UCSD-AML1 (cell line): Measurements from ENCODE around the gene HMCN2.

ENCODE experiments used
- DNase-seq: peaks from one replicate; lab custom pipeline; 2025; ENCODE audit not compliant: unreplicated experiment; lab: John Stamatoyannopoulos, UW

The HMCN2 gene

DNA sequence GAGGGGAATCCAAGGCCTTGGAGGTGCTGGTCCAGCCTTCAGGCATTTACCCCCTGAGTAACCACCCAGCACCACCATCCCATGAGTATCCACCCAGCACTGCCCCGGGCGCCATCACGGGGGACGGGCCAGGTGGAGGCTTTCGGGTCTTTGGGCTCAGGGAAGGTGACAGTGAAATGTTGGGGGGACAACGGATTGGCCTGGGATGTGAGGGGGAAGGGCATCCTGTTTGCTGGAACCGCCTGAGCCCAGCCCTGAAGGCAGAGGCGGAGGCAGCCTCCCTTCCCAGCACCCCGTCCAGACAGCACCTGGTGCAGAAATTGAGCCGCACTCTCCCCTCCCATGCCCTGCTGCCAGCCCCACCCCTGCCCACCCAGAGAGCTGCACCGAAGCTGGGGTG is 196.2 kb downstream of the HMCN2 start:
- DNase-seq, result no peak

DNA sequence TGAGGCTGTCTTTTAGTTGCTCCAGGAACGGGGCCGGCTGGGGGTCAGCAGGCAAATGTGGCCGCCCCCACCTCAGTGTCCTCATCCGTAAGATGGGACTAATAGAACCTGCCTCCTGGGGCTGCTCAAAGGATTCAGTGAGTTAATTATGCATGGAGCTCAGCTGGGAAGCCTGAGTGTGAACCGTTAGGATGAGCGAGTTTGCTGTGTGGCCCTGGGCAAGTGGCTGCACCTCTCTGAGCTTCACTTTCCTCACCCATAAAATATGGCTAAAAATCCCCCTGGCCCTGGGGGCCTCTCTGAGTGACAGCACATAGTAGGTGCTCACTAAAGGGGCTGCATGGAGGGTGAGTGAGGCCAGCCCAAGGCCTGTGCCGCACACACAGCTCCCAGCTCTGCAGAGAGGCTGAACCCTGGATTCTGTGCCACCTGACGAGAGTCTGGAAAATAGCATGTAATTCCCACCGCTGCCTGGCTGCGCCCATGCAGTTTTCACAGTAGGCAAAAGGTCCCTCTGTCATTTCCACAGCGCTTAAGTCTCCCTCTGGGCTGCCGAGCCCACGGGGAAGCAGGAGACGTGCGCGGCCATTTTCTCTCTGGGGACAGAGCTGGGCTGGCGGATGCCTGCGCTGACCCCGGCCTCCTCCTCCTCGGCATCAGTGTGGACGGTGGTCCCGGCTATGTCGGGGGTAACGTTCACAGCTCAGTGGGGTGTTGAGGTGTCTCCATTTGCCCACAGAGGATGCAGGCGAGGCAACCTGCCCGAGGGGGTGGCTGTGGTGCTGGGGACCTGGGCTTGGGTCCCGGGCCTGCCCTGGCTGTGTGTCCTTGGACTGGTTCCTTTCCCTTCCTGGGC is 197.4 kb downstream of the HMCN2 start:
- no peak for DNase-seq

DNA sequence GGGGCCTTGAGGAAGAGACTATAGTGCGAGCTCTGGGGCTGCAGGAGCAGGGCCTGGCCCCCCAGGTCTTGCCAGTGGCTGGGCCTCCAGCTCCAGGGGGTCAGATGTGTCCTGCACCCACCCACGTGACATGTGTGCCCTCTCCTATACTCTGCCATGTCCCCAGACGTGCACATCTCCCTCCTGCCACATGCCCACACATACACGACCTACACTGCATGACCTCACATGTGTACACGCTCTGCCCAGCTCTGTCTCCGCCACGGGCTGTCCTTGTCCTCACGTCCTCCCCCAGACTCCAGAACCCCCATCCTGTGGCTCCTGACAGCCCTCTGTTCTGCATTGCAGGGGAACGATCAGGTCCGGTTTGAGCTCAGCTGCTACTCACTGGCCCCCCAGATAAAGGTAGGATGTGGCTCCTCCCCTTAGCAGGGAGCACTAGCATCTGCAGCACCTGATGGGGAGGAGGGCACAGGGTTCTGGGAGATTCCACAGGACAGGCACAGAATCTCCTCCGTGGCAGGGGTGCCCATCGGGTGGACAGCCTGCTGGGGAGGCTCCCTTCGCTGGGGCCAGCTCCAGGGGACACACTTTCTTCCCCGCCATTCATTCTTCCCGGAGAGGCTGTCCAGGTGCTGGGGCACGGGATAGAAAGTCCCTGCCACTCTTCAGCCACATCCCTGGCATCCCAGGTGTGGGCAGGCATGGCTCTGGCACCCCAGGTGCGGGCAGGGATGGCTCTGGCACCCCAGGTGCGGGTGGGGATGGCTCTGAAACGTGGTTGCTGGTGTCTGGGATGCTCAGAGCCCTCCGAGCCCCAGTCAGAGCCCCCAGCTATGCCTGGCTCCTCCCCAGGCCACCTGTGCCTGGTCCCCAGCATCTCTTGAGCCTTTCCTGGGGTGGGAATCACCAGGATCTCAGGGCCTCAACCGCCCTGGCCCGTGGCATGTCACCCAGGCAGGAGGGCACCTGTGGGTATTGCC is 198.5 kb downstream of the HMCN2 start:
- no peak for DNase-seq

DNA sequence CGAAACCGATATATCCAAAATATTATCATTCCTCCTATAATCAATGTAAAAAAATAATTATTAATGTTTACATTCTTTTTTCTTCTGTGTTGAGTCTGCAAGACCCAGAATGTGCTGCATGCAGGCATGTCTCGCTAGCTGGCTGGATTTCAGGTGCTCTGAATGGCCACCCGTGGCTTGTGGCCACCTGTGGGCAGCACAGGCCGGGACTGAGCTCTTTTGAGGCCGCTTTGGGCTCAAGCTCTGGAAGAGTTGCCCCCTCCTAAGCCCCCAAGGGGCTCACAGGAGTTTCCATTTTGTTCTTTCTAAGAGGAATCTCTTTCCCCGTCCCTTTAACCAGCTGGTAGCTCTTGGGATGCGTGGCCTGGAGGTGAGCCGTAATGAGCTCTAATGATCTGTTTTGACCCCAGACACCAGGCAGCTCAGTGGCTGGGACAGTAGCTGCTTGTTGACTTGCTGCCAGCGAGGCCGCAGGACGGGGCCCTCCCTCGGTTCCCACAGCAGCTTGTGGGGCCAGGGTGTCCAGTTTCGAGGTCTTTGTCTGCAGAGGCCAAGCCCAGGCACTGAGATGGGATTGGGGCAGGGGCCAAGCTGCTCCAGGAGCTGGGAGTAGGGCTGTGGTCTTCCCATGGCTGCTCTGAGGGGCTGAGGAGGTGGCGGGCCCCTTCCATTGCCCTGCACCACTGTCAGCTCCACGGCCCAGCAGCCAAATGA is 200.0 kb downstream of the HMCN2 start:
- no peak for DNase-seq

DNA sequence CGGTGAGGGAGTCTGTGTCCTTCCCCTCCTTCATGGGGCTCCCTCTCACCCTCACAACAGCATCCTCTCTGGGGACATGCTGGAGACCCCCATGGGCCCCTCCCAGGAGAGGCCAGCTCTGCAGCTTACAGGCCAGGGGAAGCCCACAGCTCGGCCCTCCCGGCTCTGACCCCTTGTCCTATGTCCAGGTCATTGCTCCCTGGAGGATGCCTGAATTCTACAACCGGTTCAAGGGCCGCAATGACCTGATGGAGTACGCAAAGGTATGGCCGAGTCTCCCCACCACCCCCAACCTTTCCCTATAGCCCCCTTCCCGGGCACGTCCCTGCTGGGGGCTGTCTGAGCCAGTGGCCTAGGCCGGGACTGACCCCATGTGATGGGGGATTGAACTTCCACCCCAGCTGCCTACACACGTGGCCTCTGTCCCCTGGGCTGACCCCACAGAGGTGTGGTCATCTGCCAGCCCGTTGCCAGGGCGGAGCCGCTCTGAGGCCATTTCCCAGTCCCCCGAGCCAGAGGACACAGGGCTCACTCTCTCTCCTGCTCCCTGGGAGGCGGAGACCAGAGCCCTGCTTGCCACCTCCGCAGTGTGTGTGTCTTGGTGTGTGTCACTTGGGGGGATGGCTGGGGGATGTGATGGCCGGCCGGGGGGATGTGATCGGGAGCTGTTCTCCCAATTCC is 201.1 kb downstream of the HMCN2 start:
- DNase-seq, result no peak

DNA sequence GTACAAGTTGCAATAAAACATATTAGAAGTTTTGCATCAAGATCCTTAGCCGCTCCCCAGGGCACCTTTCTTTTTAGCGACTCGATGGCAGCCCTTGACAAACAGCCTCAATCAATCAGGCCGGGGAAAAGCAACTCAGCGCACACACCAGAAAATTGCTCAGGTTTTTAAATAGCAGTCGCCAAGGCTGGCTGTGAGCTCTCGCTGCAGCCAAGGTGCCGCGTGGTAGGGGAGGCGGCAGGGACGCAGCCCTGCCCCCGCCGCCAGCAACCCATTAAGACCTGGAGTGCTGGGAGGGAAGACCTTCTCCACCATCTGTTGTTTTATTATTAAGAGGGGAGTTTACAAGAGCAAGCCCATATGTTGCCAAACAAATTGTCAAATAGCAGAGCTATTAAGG is 201.8 kb downstream of the HMCN2 start:
- no peak for DNase-seq

DNA sequence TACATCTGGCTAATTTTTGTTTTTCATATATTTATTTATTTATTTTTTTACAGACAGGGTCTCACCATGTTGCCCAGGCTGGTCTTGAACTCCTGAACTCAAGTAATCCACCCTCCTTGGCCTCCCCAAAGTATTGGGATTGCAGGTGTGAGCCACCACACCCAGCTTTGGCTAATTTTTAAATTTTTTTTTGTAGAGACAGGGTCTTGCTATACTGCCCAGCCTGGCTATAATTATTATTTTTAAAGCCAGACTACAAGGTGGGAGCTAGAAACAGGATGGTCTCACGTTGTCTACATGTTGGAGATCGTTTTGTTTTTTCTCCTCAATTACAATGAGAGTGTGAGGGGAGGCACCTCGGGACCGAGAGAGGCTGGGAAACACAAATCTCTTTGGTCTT is 203.0 kb downstream of the HMCN2 start:
- no peak for DNase-seq

DNA sequence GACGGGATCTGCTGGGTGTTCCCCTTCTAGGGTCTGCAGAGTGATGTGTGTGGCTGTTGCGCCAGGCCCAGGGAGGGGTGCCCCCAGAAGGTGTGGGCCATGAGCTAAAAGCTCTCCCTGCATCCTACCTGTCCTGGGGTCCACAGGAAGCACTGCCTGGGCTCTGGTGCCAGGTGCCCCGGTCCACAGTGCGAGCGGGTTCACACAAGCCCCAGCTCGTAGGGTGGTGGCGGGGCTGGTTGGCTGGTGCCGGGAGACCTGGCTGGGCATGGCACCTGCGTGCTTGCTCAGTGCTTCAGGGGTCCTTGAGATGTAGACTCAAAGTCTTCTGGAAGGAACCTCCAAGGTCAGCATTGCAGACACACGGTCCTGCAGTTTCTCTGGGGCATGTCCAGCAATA is 204.7 kb downstream of the HMCN2 start:
- no peak for DNase-seq

DNA sequence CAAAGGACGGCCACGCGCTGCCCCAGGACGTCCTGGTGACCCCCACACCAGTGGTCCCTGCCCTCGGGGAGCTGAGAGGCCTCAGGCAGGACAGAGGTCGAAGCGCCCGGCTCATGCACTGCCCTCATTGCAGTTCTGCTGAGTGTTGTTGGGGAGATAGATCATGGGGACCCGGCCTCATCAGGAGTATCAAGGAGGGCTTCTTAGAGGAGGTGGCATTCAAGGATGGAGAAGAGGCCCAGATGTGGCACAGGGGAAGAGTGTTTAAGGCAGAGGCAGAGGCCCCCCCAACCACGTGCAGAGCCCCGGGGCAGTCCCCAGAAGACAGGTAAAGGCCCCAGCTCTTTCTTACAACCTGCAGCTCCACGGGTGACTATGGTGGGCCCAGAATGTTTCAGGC is 205.4 kb downstream of the HMCN2 start:
- no peak for DNase-seq

DNA sequence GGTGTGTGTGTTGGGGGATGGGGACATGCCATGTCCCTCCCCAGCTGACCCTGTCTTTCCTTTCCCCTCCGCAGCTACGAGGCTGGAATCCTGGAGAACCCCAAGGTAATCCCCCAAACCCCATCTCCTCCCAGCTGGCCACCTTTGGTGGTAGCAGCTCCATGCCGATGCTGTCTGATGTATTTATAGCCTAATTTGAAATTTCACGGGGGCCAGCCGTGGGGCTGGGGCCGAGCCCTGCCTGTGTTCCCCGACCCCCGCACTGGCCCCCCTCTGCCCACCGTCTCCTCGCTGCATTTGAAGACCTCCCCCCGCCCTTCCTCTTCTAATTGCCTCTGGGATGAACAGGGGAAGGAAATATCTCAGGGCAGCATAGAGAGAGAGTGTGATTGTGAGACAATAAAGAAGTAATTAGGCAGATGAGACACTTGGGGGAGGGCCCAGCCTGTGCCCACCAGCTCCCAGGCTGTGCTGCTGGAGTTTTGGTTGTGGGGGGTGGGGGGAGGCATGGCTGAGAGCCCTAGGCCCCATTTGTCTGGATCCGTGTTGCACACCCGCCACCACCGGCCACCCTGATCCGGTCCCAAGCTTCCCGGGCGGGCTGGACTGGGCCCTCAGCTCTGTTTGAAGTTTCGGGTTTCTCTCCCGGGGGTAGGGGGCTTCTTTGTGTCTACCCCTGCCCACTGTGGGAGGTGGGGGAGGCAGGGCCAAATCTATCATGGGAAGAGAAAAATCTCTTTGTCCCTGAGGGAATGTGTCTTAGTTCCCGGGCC is 206.0 kb downstream of the HMCN2 start:
- no peak for DNase-seq

DNA sequence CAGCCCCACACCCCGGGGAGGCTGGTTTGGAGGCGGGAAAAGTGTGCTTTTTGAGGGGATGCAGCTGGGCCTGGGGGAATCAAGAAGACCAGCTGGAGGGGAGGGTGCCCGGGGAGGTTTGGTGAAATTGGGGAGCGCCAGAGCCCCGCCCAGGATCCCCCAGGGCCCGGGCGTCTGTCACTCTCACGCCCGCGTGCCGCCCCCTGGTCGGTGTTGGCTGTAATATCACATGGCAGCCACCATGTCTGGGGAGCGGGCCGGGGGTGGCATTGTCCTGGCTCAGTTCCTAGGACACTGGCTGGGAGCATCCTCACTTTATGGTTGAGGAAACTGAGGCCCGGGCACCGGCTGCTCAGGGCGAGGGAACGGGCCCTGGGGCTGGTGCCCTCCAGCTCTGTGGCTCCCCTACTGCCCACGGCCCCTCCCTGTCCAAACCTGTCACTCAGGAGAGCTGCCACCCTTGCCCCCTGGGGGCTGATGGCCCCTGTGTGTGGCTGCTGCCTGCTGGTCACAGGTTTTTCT is 206.7 kb downstream of the HMCN2 start:
- DNase-seq, result no peak

DNA sequence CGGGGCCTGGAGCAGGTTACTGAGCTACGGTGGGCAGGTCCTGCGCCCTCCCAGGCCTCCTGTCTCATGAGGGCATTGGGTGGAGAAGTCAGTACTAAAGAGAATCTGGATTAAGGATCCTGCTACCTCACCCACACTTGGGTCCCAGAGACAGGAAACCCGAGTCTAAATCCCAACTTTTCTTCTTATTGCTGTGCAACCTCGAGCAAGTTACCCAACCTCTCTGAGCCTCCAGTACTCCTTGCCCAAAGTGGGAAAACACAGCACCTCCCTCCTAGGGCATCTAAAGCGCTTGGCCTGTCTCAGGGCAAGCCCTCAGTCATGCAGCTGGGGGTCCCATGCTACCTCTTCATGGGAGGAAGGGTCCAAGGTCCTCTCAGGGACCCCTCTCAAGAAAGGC is 207.4 kb downstream of the HMCN2 start:
- DNase-seq, result no peak

DNA sequence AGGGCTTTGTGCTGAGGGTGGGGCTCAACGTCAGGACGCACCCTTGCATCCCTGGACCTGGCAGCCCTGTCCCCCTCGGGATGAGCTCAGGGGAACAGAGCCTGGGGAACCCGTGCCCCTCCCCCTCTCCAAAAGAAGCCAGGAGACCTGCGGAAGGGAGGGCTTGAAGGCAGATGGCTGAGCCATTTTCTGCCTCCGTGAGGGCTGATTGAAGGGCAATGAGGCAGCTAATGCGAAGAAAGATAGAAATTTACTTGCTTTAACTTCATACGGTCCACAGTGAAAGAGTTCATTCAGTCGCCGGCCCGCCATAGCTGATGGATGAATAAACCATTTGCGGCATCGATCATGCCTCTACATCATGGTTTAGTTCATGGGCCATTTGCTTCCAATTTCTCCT is 208.0 kb downstream of the HMCN2 start:
- DNase-seq, result no peak

DNA sequence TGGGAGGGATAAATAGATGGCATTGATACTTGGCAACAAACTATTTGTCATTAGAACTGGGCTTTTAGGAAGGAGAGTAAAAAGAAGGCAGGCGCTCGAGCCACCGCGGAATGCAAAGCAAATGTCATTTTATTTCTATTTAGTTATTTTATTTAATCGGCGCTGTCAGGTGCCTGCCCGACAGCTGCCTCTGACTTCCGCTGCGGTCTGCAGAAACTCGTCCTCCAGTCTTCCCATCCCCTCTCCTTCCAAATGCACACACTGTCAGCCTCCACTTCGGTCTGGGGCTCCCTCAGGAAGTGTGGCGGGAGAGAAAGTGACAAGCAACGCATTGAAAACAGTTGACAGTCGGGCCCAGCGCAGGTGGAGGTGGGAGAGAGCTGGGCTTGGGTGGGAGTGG is 208.5 kb downstream of the HMCN2 start:
- no peak for DNase-seq

DNA sequence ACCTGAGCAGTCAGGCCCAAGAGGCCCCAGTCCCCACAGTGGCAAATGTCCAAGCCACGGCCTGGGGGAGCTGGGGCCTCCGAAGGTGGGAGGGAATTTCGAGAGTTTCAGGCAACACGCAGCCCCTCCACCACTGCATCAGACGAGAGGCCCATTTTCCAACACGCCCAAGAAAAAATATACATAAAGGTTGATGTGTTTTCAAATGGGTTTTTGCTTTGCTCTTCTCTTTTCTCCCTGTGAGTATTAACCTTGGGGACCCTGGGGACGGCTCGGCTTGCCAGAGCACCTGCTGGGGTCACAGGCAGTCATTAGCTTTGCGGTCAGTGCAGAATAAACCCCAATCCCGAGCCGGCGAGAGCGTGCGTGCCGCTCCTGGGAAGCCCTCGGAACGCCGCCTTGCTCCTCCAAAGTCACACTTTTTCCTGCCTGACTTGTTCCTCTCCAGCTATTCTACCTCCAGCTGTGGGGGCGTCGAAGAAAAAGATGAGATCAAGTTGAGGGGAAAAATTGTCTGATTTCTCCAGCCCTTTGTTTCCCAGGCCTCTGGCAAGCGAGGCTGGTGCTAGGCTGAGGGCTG is 210.7 kb downstream of the HMCN2 start:
- no peak for DNase-seq

DNA sequence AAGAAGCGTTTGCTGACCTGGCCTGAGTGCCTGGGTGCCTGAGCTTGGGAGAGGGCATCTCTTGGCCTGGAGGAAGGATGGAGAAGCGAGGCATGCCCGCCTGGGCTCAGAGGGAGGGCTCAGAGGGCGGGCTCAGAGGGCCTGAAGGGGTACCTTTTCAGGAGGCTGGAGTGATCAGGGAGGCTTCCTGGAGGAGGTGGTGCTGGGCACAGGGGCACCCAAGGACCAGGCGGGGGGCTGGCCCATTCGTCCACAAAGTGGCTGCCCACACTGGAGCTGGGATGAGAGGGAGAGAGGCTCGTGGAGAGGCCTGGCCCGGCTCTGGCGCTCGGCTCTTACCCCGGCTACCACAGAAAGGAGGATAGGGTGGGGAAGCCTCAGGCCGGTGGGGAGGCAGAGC is 212.0 kb downstream of the HMCN2 start:
- no peak for DNase-seq

DNA sequence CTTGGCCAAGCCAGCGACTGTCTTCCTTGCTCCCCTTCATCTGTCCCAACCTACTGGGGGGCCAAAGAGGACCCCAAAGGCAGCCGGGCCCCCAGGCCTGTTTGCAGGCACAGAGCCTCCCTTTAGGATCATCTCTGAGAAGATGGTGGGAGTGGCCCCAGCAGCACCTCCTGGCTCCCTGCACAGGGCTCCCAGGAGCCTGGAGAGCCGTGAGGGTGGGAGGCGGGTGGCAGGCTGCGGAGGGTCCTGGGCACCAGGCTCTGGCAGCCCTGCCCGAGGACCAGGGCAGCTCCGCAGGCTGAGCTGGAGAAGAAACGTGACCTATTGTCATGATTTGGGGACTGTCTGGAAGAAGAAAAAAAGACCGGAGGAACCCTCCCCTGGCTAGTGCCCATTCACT is 212.6 kb downstream of the HMCN2 start:
- DNase-seq, result no peak

DNA sequence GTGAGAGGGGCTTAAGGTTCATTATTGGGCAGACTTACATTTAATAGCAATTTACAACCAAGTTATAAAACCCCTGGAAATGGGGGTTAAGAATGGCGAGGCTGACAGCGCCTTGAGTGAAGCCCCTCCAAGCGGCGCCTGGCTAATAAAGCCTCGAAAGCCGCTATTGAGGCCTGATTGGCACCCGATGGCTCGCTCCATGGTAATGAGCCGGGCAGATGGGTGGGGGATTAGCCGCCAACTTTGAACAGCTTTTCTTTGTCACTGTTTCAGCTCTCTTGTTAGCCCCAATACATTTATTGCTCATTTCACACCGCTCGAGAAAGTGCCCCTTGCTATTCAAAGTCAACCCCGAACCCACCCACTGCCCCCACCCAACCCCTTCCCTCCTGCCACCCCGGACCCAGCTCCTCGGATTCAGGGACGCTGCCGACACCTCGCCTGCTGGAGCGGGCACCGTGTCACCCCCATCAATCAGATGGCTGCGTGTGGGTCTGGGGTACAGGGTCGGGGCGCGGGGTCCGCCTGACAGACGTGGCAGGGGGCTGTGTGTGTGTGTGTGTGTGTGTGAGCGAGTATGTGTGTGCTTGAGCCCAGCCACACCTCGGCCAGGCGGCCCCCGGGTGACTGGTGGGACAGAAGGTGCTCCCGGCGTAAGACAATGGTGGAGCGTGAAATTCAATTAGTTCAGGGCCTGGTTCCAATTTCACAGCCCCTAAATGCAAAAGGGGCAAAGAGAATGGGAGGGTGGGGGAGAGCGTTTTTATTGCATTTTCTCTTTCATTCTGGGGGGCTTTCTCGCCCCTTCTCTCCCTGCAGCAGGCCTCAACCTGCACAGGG is 213.4 kb downstream of the HMCN2 start:
- no peak for DNase-seq

DNA sequence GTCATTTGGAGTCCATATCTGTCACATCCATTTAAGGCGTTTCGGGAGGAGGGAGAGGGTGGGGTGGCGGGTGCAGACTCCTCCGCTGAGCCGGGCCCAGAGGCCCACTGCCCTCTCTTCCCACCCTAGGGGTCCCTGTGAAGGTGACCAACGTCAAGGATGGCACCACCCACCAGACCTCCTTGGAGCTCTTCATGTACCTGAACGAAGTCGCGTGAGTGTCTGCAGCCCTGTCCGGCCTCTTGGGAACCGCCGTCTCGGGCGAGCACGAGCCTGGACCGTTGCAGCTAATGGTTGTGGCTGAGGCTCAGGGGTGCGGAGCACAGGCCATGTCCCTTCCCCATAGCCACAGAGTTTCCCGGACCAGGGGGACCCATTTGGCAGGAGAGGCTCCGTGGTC is 214.0 kb downstream of the HMCN2 start:
- DNase-seq, result no peak
